K562 (cell line): ENCODE measurements around the gene NRTN. TPM values are rescaled to one million over a fixed set of nuclear protein-coding genes. Genes with fewer than 3 reads are reported as not detected.

Source experiments
- ATAC-seq: fragments of 200-7000 bp; cut with Tn5 transposase; 3 replicates; pipeline ENCODE4 v1.9.1; 2020; ENCODE audit warnings: moderate library complexity
- BruUV-seq: library from RNA; stranded (reverse); fragments of 400-500 nt; replicated peaks from 2 replicates; lab custom pipeline; 2021; lab: Mats Ljungman, UMichigan
- CTCF ChIA-PET: fragments of 300-600 bp; formaldehyde crosslinking; extraction: SDS; loops from one replicate; lab custom pipeline; 2021; ENCODE audit warnings: low intra/inter-chr PET ratio; lab: Yijun Ruan, JAX
- POLR2A ChIA-PET: fragments of 300-600, 350-650 bp; sonication (Branson Sonifier 250); formaldehyde crosslinking; extraction: SDS; loops from one replicate; lab custom pipeline; 2021; ENCODE audit warnings: antibody characterized with exemption, inconsistent platforms; lab: Yijun Ruan, JAX
- DNase-seq, 4 experiments: peaks; one replicate each; pipeline versions ENCODE4 v3.0.0 to v3.0.0-alpha.2; 2011 to 2018; ENCODE audit warnings: low spot score in 3 of 4, mixed read lengths in 3 of 4; ENCODE audit errors: extremely low read depth in 1 of 4
- FAIRE-seq: peaks from 2 replicates; lab custom pipeline; 2011; peaks lifted over from hg19 to GRCh38; lab: Jason Lieb, UNC
- H2AFZ ChIP-seq: 2 replicates; pipeline ENCODE4 v1.6.0; 2011; ENCODE audit warnings: low read depth, low read length, control low read depth, inconsistent platforms
- H3K27ac ChIP-seq: fragments of 200-600 bp; 3 replicates; pipeline ENCODE4 v1.8.0; 2011; ENCODE audit warnings: low read depth, mild to moderate bottlenecking, control low read depth, inconsistent platforms, low read length, moderate library complexity, mixed read lengths; ENCODE audit errors: extremely low read depth
- H3K27me3 ChIP-seq, 2 experiments: fragments of 300-600 bp in 1 of 2; 2 replicates in 1 of 2; 3 replicates in 1 of 2; pipeline versions ENCODE4 v1.6.0 to v1.8.0; 2011; ENCODE audit warnings: inconsistent platforms in 2 of 2, low read length in 2 of 2, mild to moderate bottlenecking in 1 of 2, mixed read lengths in 1 of 2, moderate library complexity in 1 of 2; ENCODE audit not compliant: control insufficient read depth in 2 of 2, insufficient read depth in 2 of 2
- H3K36me3 ChIP-seq: fragments of 300-600 bp; 3 replicates; pipeline ENCODE4 v1.8.0; 2011; ENCODE audit warnings: mild to moderate bottlenecking, low read length, inconsistent platforms; ENCODE audit not compliant: control insufficient read depth, insufficient read depth
- H3K4me1 ChIP-seq, 2 experiments: fragments of 200-600 bp in 1 of 2; replicated peaks in 1 of 2; 2 replicates in 1 of 2; 3 replicates in 1 of 2; pipeline versions ENCODE4 v1.5.1 to v1.8.0; 2011; ENCODE audit warnings: inconsistent platforms in 2 of 2, low read length in 2 of 2, mild to moderate bottlenecking in 1 of 2, mixed read lengths in 1 of 2, moderate library complexity in 1 of 2; ENCODE audit not compliant: control insufficient read depth in 2 of 2, insufficient read depth in 2 of 2
- H3K4me2 ChIP-seq: 2 replicates; pipeline ENCODE4 v1.6.1; 2011; ENCODE audit warnings: low read length, control low read depth, inconsistent platforms, mixed read lengths; ENCODE audit not compliant: insufficient read depth
- H3K4me3 ChIP-seq: fragments of 200-600 bp; sonication (generic), shearing (Covaris generic); 2 replicates; pipeline ENCODE4 v1.5.1; 2016; ENCODE audit warnings: control low read depth, inconsistent platforms
- H3K79me2 ChIP-seq: fragments of 200-600 bp; 3 replicates; pipeline ENCODE4 v1.8.0; 2011; ENCODE audit warnings: low read length, inconsistent platforms; ENCODE audit not compliant: control insufficient read depth, insufficient read depth
- H3K9ac ChIP-seq, 2 experiments: 2 replicates each; pipeline versions ENCODE4 v1.6.0 to v1.6.1; 2011; ENCODE audit warnings: low read depth in 2 of 2, low read length in 2 of 2, control low read depth in 1 of 2, inconsistent platforms in 1 of 2, mild to moderate bottlenecking in 1 of 2, mixed read lengths in 1 of 2; ENCODE audit not compliant: insufficient read depth in 1 of 2
- H3K9me1 ChIP-seq: one replicate; pipeline ENCODE4 v1.6.0; 2011; ENCODE audit warnings: inconsistent platforms, mild to moderate bottlenecking, low read length, moderate library complexity; ENCODE audit not compliant: control insufficient read depth, insufficient read depth
- H3K9me3 ChIP-seq: replicated peaks from 2 replicates; pipeline ENCODE4 v1.5.1; 2011; ENCODE audit warnings: low read depth, low read length, inconsistent platforms; ENCODE audit not compliant: control insufficient read depth, insufficient read depth
- H4K20me1 ChIP-seq: replicated peaks from 2 replicates; pipeline ENCODE4 v1.6.1; 2011; ENCODE audit warnings: low read length, inconsistent platforms, mixed read lengths; ENCODE audit not compliant: control insufficient read depth, insufficient read depth
- KLF13 ChIP-seq: fragments of 450-650 bp; IDR thresholded peaks from 2 replicates; pipeline ENCODE4 v1.6.1; 2016; ENCODE audit warnings: missing genetic modification characterization, low read depth, mild to moderate bottlenecking, missing compliant biosample characterization, moderate library complexity, borderline replicate concordance
- POLR2A ChIP-seq: fragments of 450-650 bp; conservative IDR thresholded peaks from 2 replicates; pipeline ENCODE4 v1.6.1; 2016
- POLR2G ChIP-seq: fragments of 200-400 bp; formaldehyde crosslinking; IDR thresholded peaks from 2 replicates; pipeline ENCODE4 v1.6.1; 2017; ENCODE audit warnings: low read depth, mild to moderate bottlenecking, antibody characterized with exemption, low read length, moderate library complexity
- RBFOX2 ChIP-seq: fragments of 200-400 bp; formaldehyde crosslinking; IDR thresholded peaks from 2 replicates; pipeline ENCODE4 v1.6.1; 2017; ENCODE audit warnings: low read depth, mild to moderate bottlenecking, low read length, moderate library complexity
- WGBS: fragments of 100-300 bp; shearing (Covaris generic); methylation state at CpG from one replicate; pipeline ENCODE4 v1.1.6; 2016; ENCODE audit warnings: low coverage, mixed read lengths; ENCODE audit not compliant: insufficient coverage; ENCODE audit errors: missing lambda C conversion rate; 5-methylcytosine and 5-hydroxymethylcytosine counted together
- in situ Hi-C: fragments of 300-500 bp; cut with MboI; formaldehyde crosslinking; loops from 4 replicates; pipeline ENCODE4 v1.15.0; 2018; ENCODE audit warnings: inconsistent platforms, mixed read lengths
- intact Hi-C: fragments of 100-400 bp; cut with micrococcal nuclease; formaldehyde crosslinking; loops from 2 replicates; pipeline ENCODE4 v1.14.2; 2022
- polyA plus RNA-seq, 8 experiments: library from polyadenylated mRNA; depleted of rRNA in 4 of 8; stranded (reverse) in 5 of 8; unstranded in 3 of 8; fragments of >200 nt; fragmentation: Nextera tagmentation in 2 of 8; fragmentation: Illumina TruSeq in 1 of 8; extraction: Ambion mirVana in 2 of 8; extraction: Trizol in 1 of 8; gene quantifications; 2 replicates each; pipeline versions ENCODE4 v1.2.1 to v1.2.3, GENCODE V29; 2011 to 2014; ENCODE audit warnings: inconsistent platforms in 1 of 8, missing spikeins in 1 of 8
- total RNA-seq, 7 experiments: library from RNA; depleted of rRNA in 6 of 7; stranded (reverse); fragments of >200 nt in 6 of 7; fragmentation: Illumina TruSeq in 2 of 7; extraction: Trizol in 2 of 7; gene quantifications; 2 replicates each; pipeline versions ENCODE4 v1.2.1 to v1.2.3, GENCODE V29; 2011 to 2021; ENCODE audit warnings: low replicate concordance in 1 of 7
- TF ChIP-seq, protein P1 (sequence below): fragments of 250-450 bp; sonication (Bioruptor Pico); IDR thresholded peaks from 2 replicates; pipeline ENCODE4 v1.5.0; 2021; ENCODE audit warnings: mild to moderate bottlenecking, borderline replicate concordance

NRTN gene
- total and polyA plus RNA-seq, 9 of the 15 experiments (the other 6 are each of a cell fraction or from before 2014, with no cell fraction given), result 0.62 to 8.1 (median 1.6) TPM; not detected in 2

DNA sequence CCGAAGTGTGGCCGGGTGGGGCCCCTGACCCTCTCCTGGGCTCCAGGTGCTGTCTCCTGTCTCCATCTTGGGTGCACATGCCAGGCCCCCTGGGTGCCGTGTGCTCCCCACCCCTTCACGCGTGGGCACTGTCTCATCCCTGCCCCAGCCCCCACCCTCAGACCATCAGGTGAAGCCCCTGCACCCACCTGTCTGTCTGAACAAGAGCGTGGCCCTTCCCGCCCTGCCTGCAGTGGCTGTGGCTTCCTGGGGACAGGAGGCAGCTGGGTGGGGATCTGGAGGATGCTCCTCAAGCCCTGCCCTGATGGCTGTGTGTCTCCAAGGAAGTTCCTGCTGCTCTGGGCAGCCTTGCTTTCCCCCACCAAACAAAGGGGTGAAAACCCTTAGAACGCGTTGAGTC is 22.5 kb upstream of the NRTN start (continued):
- TF ChIP-seq, protein P1, sequence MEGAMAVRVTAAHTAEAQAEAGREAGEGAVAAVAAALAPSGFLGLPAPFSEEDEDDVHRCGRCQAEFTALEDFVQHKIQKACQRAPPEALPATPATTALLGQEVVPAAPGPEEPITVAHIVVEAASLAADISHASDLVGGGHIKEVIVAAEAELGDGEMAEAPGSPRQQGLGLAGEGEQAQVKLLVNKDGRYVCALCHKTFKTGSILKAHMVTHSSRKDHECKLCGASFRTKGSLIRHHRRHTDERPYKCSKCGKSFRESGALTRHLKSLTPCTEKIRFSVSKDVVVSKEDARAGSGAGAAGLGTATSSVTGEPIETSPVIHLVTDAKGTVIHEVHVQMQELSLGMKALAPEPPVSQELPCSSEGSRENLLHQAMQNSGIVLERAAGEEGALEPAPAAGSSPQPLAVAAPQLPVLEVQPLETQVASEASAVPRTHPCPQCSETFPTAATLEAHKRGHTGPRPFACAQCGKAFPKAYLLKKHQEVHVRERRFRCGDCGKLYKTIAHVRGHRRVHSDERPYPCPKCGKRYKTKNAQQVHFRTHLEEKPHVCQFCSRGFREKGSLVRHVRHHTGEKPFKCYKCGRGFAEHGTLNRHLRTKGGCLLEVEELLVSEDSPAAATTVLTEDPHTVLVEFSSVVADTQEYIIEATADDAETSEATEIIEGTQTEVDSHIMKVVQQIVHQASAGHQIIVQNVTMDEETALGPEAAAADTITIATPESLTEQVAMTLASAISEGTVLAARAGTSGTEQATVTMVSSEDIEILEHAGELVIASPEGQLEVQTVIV (CRISPR knock-in tag), result no peak

DNA sequence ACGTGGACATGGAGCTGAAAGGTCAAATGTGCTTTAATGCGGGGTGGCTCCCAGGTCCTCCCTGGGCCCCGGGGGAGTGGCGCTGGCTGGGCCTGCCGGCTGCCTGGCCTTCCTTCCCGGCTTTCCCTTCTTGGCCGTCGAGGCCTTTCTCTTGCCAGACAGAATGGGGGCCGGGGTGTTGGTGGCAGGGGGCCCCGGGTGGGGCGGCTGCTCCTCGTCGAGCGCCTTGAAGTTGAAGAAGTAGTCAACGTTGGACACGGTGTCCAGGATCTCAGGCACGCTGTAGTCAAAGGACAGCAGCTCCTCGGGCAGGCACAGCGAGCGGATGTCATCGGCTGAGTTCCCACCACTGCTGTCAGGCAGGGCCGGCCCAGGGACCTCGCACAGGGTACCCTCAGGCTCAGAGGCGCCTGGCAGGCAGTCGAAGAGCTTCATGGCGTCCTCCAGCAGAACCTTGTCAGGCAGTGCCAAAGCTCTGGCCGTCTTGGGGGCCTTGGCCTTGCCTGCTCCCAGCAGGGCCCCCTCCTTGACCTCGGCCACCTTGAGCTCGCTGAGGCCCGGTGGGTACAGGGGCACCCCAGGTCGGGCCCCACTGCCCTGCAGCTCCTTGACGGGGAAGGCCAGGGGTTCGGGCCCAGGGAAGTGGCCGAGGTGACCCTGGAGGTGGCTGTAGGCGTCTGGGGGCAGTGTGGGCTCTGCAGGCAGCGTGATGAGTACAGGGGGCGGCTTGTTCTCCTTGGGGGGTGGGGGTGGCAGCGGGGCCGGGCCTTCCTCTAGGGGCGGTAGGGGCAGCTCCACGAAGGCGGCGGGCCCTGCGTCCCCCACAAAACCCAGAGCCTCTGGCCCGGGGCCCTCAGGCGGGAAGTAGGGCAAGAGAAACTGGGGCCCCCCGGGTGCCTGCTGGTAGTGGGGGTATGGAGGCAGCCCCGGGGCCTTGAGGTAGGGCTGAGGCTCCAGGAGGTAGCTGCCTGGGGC is 21.6 kb upstream of the NRTN start:
- no peak overlapping the region for H3K4me2 ChIP-seq
- no peaks in the 10 kb centered on the region for H3K9me3 ChIP-seq
- ChIA-PET POLR2A (interaction anchor here (0.5 to 1.1 kb wide), 4 partner anchors 8 to 24 kb away, joined by 3 to 5 read pairs (median 3); partner anchors contain the start of gene DUS3L), CTCF (no interaction called here)
- H3K27me3 ChIP-seq, result no peaks in the 10 kb centered on the region; a peak in 1 of 5 replicates
- no TSS peak for BruUV-seq
- H3K4me3 ChIP-seq, result no peak overlapping the region
- intact Hi-C loops, result no loop called here
- no peak for FAIRE-seq
- H3K27ac ChIP-seq, result no peak overlapping the region
- in situ Hi-C loops, result no loop called here
- H3K9ac ChIP-seq, result no peak overlapping the region; a peak in 1 of 4 replicates
- H3K36me3 ChIP-seq, result peaks cover 49% of the 10 kb centered on the region
- WGBS, result 84% methylated on average over 27 of the region's 48 CpGs
- DNase-seq, result peak in 2 of 4 experiments; percentile 13 to 14
- ATAC-seq, result peak; percentile 39
- no peak overlapping the region for H2AFZ ChIP-seq
- 0 out of 2 replicates have a peak, but pooled peaks cover 4% of the 10 kb centered on the region for H4K20me1 ChIP-seq
- H3K9me1 ChIP-seq, result no peaks in the 10 kb centered on the region
- peaks cover 0 to 44% of the 10 kb centered on the region in 2 experiments; a peak in 2 of 5 replicates for H3K4me1 ChIP-seq
- H3K79me2 ChIP-seq, result no peaks in the 10 kb centered on the region
- TF ChIP-seq RBFOX2 (peak; percentile 39), POLR2G (peak; percentile 65), POLR2A (peak; percentile 23; the same call in 1 of the 2 replicates), KLF13 (no peak)
